ENCODE results near the gene DNASE1.

DNASE1 gene

GRCh38 chr16:3610698-3611145, 43.8 kb upstream of the DNASE1 start:
- no peak for TF ChIP-seq CTCF (IDR thresholded peaks at IDR 0.05; ENCODE audit: borderline replicate concordance, control extremely low read depth, extremely low read depth, insufficient read depth, missing control alignments)
- no peak for DNase-seq (ENCODE audit: low spot score)
- in situ Hi-C loops (cut with MboI; ENCODE audit: low sequenced_read_pairs, unreplicated experiment) = no loop called here

DNA sequence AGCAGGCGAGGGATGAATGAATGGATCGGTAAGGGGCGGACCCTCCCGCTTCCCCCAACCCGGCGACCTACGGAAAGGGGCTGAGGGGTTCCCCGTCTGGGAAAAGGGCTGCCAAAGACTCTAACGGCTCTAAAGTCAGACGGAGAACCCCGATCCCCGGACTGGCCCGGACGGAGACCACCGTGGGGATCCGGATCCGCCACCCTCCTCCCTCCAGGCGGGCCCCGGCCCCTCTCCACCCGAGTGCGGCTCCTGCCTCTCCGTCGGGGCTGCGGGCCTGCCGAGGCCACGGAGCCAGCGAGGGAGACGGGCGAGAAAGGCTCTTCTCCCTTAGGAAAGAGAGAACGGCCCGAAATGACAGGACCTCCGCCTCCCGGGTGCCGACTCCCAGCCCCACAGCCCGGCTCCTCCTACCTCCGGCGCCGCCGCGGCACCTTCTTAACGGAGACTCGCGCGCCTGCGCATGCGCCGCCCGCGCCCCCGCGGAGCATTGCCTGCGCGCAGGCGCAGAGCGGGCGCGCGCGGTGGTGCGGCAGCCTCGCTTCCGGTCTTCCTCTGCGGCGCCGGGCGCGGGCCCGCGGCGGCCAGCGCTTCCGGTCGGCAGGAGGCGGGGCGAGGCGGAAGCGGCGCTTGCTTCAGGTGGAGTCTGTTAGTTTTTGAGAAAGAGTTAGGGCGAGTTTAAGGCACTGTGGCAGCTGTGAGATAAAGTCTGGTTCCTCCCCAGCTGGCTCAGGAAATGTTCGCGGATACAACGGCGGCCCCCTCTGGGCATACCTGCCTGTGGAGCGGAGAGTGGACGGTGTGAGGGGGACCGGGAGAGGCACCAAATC, 43.1 kb upstream of the DNASE1 start, which contains the start of gene SLX4:
TSS of gene SLX4 (minus strand) at position 461 of the 830 bp plus-strand sequence. CDS start 2,642 bp downstream, outside the sequence.
- no peak for TF ChIP-seq CTCF (IDR thresholded peaks at IDR 0.05; ENCODE audit: borderline replicate concordance, control extremely low read depth, extremely low read depth, insufficient read depth, missing control alignments)
- DNase-seq (ENCODE audit: low spot score) = peak; percentile 100
- in situ Hi-C loops (cut with MboI; ENCODE audit: low sequenced_read_pairs, unreplicated experiment) = no loop called here

DNA sequence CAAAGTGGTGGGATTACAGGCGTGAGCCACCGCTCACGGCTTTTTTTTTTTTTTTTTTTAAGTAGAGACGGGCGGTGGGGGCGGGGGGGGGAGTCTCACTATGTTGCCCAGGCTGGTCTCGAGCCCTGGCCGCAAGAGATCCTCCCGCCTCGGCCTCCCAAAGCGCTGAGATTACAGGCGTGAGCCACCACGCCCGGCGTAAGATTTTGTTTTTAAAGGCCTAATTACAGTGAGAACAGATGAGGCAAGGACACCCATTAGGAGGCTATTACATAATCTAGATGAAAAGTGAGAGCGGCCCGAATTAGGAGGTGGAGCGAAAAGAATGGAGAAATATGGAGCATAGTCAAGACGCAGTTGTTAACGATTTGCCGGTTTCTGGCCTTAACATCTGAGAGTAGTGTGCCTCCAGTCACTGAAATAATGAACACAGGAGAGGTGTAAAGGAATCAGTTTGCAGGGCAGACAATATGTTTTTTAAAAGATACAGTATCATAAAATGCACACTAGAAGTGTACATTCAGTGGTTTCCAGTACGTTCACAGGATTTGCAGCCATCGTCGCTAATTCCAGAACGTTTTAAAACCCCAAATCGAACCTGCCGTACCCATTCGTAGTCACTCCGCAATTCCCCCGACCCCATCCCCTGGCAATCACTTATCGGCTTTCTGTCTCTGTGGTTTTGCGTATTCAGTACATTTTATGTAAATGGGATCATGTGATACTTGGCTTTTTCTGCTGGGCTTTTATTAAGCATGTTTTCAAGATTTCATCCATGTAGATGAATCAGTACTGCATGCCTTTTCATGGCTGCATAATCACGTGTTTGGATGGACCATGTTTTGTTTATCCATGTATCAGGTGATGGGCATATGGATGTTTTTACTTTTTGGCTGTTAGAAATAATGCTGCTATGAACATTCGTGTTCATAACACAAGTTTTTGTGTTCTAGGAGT, 41.7 kb upstream of the DNASE1 start:
- in situ Hi-C loops (cut with MboI; ENCODE audit: low sequenced_read_pairs, unreplicated experiment) = no loop called here
- TF ChIP-seq CTCF (IDR thresholded peaks at IDR 0.05; ENCODE audit: borderline replicate concordance, control extremely low read depth, extremely low read depth, insufficient read depth, missing control alignments) = no peak
- no peak for DNase-seq (ENCODE audit: low spot score)

GRCh38 chr16:3618769-3619141, 35.7 kb upstream of the DNASE1 start:
- in situ Hi-C loops (cut with MboI; ENCODE audit: low sequenced_read_pairs, unreplicated experiment) = no loop called here
- no peak for TF ChIP-seq CTCF (IDR thresholded peaks at IDR 0.05; ENCODE audit: borderline replicate concordance, control extremely low read depth, extremely low read depth, insufficient read depth, missing control alignments)
- DNase-seq (ENCODE audit: low spot score) = no peak

GRCh38 chr16:3623642-3624041, 30.8 kb upstream of the DNASE1 start:
- in situ Hi-C loops (cut with MboI; ENCODE audit: low sequenced_read_pairs, unreplicated experiment) = no loop called here

More at GRCh38 chr16:3623642-3624041, 30.8 kb upstream of the DNASE1 start:
- no peak for TF ChIP-seq CTCF (IDR thresholded peaks at IDR 0.05; ENCODE audit: borderline replicate concordance, control extremely low read depth, extremely low read depth, insufficient read depth, missing control alignments)
- no peak for DNase-seq (ENCODE audit: low spot score)
